Psoas muscle (tissue), 8 donors: ENCODE measurements around the gene CNNM4. TPM values are rescaled to one million over a fixed set of nuclear protein-coding genes. Genes with fewer than 3 reads are reported as not detected.

Experiments used
- ATAC-seq, 4 donors: fragments of 200-7000 bp; cut with Tn5 transposase; one replicate each; pipeline ENCODE4 v1.9.1; 2020; ENCODE audit warnings: moderate library complexity in 3 of 4, mild to moderate bottlenecking in 2 of 4
- DNase-seq, 2 donors: peaks; one replicate each; pipeline ENCODE4 v3.0.0-alpha.2; 2020
- H3K27ac ChIP-seq: fragments of 200-600 bp; one replicate; pipeline ENCODE4 v1.8.0; 2022
- H3K27me3 ChIP-seq, 3 donors: fragments of 200-600 bp in 1 of 3; one replicate each; pipeline versions ENCODE4 v1.6.1 to v1.8.0; 2013 to 2022; ENCODE audit warnings: low read length in 2 of 3, mild to moderate bottlenecking in 2 of 3, moderate library complexity in 1 of 3; ENCODE audit not compliant: insufficient read depth in 3 of 3
- H3K36me3 ChIP-seq, 2 donors: fragments of 200-600 bp in 1 of 2; one replicate each; pipeline versions ENCODE4 v1.6.1 to v1.8.0; 2013 to 2022; ENCODE audit warnings: low read depth in 1 of 2, mild to moderate bottlenecking in 1 of 2, moderate library complexity in 1 of 2; ENCODE audit not compliant: insufficient read depth in 1 of 2
- H3K4me1 ChIP-seq: fragments of 200-600 bp; one replicate; pipeline ENCODE4 v1.8.0; 2022
- H3K4me3 ChIP-seq: fragments of 200-600 bp; one replicate; pipeline ENCODE4 v1.8.0; 2022; ENCODE audit warnings: mild to moderate bottlenecking
- H3K9me3 ChIP-seq: fragments of 200-600 bp; one replicate; pipeline ENCODE4 v1.8.0; 2022
- WGBS, 3 donors: extraction: QIAGEN DNeasy Blood & Tissue Kit; methylation state at CpG; one replicate each; pipeline versions ENCODE4 v1.1.6 to v1.1.7; 2013; 5-methylcytosine and 5-hydroxymethylcytosine counted together
- intact Hi-C, 2 donors: fragments of 100-400 bp; cut with DNase I; formaldehyde crosslinking; loops; one replicate each; pipeline versions ENCODE4 v1.11.0 to v1.14.2; 2022
- polyA plus RNA-seq, 3 donors: library from polyadenylated mRNA; stranded (reverse); fragments of 200-250 nt; gene quantifications; one replicate each; pipeline ENCODE4 v1.2.3, GENCODE V29; 2013
- total RNA-seq, 4 donors: library from RNA; stranded (reverse); fragmentation: NEBNext Ultra II Directional in 2 of 4; extraction: Animal tissue kit (Norgen Biotek cat#: 25700) in 2 of 4; gene quantifications; one replicate each; pipeline versions ENCODE4 v1.2.1 to v1.2.4, GENCODE V29; 2021 to 2023
- TF ChIP-seq, protein P1 (sequence below): fragments of 200-600 bp; IDR thresholded peaks from one replicate; pipeline ENCODE4 v1.8.0; 2022; ENCODE audit warnings: antibody characterized with exemption
- donor health status: healthy with polysubstance abuse.
- donor health status: DM: no; HTN: no; CAD: no; lungs with moderate emphysema.
- donor health status: Bipolar disorder and iron deficiency.
- donor health status: healthy.
- donor health status: DM: yes; HTN: yes; CAD: no.
- donor health status: DM: no; HTN: no; CAD: no.
- donor health status: DM: no; HTN: no; CAD: no.
- donor health status: DM: yes; HTN: yes; CAD: no.

CNNM4 gene
- total and polyA plus RNA-seq, 7 donors: 2.7 to 28.8 (median 12.2) TPM

DNA sequence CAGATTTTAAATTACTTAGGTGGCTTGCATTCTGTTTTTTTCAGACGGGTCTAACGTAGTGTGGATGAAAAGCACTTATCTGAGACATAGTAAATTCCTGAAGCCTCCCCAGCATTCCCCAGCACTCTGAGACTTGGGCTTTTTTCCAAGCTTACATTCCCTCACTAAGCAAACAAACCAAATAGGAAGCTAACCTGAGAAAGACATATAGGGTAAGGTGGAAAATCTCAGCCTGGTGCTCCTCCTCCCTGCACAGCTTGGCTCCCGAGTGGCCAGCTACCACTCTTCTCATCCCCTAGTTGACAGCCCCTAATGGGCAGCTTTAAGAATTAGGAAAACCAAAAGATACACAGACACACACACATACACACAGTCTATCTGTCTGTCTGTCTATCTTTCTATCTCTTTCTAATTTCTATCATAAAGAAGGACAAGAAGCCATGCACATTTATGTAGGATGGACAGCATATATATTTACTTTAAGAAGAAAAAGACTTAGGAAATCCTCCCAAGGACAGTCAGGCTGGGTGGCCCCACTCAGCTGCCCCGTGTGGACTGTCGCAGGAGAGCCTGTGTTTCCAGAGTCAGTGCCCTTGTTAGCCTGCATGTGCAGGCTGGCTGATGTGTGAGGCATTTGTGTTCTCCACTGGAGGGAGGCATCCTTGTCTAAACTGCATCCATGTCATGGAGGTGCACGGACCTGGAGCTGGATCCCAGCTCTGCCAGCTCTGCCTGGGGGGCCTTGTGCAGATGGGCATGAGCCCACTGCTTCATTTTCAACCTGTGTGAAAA is 63.6 kb downstream of the CNNM4 start:
- 58 to 75% (median 61%) methylated on average over 6 of the region's 6 CpGs for WGBS, 3 donors
- Histone ChIP-seq H3K36me3 (peaks cover 6 to 66% of the 10 kb centered on the region in 2 donors), H3K4me1 (peaks cover 31% of the 10 kb centered on the region), H3K27me3 (no peaks in the 10 kb centered on the region), H3K4me3 (no peak overlapping the region), H3K9me3 (no peaks in the 10 kb centered on the region), H3K27ac (no peak overlapping the region)
- DNase-seq: peak in 1 of 2 donors; percentile 36
- TF ChIP-seq, protein P1, sequence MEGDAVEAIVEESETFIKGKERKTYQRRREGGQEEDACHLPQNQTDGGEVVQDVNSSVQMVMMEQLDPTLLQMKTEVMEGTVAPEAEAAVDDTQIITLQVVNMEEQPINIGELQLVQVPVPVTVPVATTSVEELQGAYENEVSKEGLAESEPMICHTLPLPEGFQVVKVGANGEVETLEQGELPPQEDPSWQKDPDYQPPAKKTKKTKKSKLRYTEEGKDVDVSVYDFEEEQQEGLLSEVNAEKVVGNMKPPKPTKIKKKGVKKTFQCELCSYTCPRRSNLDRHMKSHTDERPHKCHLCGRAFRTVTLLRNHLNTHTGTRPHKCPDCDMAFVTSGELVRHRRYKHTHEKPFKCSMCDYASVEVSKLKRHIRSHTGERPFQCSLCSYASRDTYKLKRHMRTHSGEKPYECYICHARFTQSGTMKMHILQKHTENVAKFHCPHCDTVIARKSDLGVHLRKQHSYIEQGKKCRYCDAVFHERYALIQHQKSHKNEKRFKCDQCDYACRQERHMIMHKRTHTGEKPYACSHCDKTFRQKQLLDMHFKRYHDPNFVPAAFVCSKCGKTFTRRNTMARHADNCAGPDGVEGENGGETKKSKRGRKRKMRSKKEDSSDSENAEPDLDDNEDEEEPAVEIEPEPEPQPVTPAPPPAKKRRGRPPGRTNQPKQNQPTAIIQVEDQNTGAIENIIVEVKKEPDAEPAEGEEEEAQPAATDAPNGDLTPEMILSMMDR: no peak
- no peak for ATAC-seq
- intact Hi-C loops: no loop called here

DNA sequence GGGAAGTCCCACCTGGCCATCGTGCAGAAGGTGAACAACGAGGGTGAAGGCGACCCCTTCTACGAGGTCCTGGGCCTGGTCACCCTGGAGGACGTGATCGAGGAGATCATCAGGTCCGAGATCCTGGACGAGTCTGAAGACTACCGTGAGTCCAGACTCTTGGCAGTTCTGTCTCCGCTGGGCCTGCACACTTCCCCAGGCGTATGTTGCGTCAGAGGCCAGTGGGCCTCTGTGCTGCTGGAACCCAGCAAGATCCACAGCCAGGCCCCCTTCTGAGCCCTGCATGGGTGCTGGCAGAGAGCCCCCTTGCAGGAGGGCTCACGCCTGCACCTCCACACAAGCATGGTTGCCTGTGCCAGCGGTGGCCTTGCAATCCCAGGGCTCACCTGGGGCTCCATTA is 64.4 kb downstream of the CNNM4 start:
- WGBS, 3 donors: 86 to 93% (median 86%) methylated on average over 14 of the region's 14 CpGs
- Histone ChIP-seq H3K27ac (no peak overlapping the region), H3K4me1 (peaks cover 23% of the 10 kb centered on the region), H3K4me3 (no peak overlapping the region), H3K27me3 (no peaks in the 10 kb centered on the region), H3K36me3 (peaks cover 6 to 68% of the 10 kb centered on the region in 2 donors), H3K9me3 (no peaks in the 10 kb centered on the region)
- TF ChIP-seq, protein P1: no peak
- no peak for ATAC-seq
- peak in 1 of 2 donors; percentile 42 for DNase-seq
- intact Hi-C loops: no loop called here

DNA sequence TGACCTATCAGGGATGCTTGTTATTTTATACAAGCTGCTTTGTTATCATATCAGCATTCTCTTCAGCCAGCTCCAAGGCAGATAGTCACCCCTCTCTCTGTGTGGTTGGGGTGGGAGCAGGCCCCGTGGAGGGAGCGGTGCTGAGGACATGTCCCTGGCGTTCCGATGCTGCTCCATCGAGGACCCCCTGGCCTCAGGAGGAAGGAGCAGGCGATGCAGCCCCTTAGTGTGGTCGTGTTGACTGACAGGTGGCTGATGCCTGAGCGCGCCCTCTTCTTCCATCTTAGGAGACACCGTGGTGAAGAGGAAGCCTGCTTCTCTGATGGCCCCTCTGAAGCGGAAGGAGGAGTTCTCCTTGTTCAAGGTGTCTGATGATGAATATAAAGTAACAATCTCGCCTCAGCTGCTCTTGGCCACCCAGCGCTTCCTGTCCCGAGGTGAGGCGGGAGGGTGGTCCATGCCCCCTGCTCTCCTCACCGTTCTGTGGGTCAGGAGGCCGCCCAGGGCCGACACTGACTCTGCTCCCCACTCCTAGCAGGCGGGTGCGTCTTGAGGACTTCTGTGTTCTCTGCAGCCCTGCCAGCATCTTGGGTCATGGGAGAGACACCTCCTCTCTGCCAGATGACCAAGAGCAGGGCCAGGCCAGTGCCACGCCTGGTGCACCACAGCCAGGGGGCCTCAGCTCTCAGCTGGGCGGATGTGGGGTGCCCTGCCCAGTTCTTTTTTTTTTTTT is 66.0 kb downstream of the CNNM4 start:
- no peak overlapping the region for H3K27ac ChIP-seq

DNA sequence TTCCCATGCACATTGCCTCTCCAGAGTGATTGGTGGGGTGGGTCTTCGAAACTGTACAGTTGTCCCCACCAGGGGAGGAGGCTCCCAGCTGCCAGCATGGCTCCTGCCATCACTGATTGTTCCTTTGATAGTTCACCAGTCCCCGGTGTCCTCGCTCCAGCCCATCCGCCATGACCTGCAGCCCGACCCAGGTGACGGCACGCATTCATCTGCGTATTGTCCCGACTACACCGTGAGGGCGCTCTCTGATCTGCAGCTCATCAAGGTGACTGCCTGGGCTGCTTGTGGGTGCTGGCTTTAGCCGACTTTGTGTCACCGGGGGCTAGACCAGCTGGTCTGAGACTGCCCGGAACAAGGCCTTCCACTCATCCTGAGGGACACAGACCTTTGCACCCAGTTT is 67.7 kb downstream of the CNNM4 start:
- intact Hi-C loops: no loop called here
- Histone ChIP-seq H3K27me3 (no peaks in the 10 kb centered on the region), H3K4me1 (peaks cover 20% of the 10 kb centered on the region), H3K9me3 (no peaks in the 10 kb centered on the region), H3K27ac (no peak overlapping the region), H3K36me3 (peaks cover 6 to 90% of the 10 kb centered on the region in 2 donors), H3K4me3 (no peak overlapping the region)
- WGBS, 3 donors: 90 to 94% (median 90%) methylated on average over 14 of the region's 14 CpGs
- ATAC-seq (no peak), DNase-seq (no peak)
- TF ChIP-seq, protein P1: no peak

More for the DNA sequence above, 66.0 kb downstream of the CNNM4 start:
- ATAC-seq (peak in 2 of 4 donors; percentile 6 to 9), DNase-seq (peak in 1 of 2 donors; percentile 62)
- WGBS, 3 donors: 84 to 87% (median 85%) methylated on average over 22 of the region's 22 CpGs
- peaks cover 10% of the 10 kb centered on the region for H3K4me1 ChIP-seq
- H3K27me3 ChIP-seq: no peaks in the 10 kb centered on the region
- TF ChIP-seq, protein P1: no peak
- H3K4me3 ChIP-seq: no peak overlapping the region
- intact Hi-C loops: no loop called here
- peaks cover 6 to 83% of the 10 kb centered on the region in 2 donors for H3K36me3 ChIP-seq
- no peaks in the 10 kb centered on the region for H3K9me3 ChIP-seq
